ENCODE data around the gene BACE2.

- TF ChIP-seq EZH2 (IDR thresholded peaks at IDR 0.05; ENCODE audit: low read length): no peak
- TF ChIP-seq CTCF (optimal IDR thresholded peaks at IDR 0.05 in 1 of 3, IDR thresholded peaks at IDR 0.05 in 1 of 3, conservative IDR thresholded peaks at IDR 0.05 in 1 of 3; ENCODE audit: extremely low read depth in 1 of 3, insufficient read depth in 2 of 3, low read length in 3 of 3): no peak
These were observed 14.5 kb upstream of the BACE2 start for GRCh38 chr21:41153443-41153842.

All from keratinocyte (primary cell).